8988T (cell line): ENCODE measurements around the gene CLEC4E.
"Not testable (repeated sequence)": the region's sequence is repeated elsewhere in the genome, so short reads cannot be mapped to it uniquely, and the experiment has no call there.

ENCODE experiments used
- DNase-seq: peaks from one replicate; pipeline ENCODE4 v3.0.0; 2011

Gene CLEC4E, protein sequence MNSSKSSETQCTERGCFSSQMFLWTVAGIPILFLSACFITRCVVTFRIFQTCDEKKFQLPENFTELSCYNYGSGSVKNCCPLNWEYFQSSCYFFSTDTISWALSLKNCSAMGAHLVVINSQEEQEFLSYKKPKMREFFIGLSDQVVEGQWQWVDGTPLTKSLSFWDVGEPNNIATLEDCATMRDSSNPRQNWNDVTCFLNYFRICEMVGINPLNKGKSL

DNA sequence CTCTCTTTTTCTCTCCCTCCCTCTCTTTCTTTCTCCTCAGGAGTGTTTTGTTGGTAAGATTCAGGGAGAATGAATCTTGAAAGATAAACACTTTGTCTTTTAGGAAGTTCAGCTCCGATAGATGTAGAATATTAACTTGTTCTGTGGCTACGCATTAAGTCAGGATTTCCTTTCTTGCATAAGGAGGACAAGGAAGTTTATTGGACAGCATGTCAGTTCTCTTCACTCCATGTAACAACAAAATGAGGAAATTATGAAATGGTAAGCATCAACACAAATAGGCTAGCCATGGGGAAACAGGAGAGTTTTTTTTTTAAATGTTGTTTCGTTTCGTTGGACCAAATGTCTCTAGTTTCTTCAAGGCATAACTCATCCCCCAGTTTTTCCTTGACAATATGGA is at the start of gene CLEC4E:
Gene CLEC4E, minus strand, starts transcription at position 75 of the 400 bp plus-strand sequence. CDS start 108 bp downstream, outside the sequence.
- DNase-seq: not testable (repeated sequence)

DNA sequence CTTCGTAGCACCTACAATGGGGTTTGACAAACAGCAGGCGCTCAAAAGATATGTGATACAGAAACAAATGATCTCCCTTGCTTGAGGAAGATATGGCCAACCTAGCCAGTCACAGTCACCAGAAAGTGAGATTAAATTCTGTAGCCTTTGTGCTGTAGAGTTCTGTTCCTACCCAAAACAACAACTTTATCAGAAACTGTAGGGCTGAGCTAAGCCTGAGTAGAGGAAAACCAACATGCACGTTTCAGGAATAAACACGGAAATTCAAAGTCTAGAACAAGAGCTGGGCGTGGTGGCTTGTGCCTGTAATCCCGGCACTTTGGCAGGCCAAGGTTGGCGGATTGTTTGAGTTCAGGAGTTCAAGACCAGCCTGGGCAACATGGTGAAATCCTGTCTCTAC is 49.0 kb upstream of the CLEC4E start:
- DNase-seq: no peak

DNA sequence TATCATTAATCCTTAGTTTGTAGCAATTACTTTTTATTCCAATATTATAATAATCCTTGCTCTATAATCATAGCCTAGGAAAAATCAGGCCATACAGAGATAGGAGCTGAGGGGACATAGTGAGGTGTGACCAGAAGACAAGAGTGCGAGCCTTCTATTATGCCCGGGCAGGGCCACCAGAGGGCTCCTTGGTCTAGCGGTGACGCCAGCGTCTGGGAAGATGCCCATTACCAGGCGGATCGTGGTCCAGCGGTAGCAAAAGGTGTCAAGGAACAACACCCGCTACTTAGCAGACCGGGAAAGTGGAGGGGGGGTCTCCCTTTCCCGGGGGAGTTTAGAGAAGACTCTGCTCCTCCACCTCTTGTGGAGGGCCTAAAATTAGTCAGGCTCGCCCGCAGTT is 43.8 kb upstream of the CLEC4E start:
- DNase-seq: not testable (repeated sequence)

DNA sequence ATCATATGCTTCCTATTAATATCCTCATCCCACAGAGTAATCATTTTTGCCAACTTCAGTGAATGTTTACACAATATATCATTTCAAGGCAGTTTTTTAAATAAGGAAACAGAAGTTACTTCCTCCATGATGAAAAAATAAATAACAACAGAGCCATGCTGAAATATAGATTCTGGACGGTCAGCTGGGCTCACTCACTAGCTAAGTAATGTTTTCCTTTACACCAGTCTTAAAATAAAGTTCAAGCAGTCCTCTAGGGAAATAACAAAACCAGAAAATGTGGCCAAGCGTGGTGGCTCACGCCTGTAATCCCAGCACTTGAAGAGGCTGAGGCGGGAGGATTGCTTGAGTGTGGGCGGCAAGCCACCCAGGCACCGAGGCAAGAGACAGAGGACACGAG is 43.3 kb upstream of the CLEC4E start:
- DNase-seq: no peak

DNA sequence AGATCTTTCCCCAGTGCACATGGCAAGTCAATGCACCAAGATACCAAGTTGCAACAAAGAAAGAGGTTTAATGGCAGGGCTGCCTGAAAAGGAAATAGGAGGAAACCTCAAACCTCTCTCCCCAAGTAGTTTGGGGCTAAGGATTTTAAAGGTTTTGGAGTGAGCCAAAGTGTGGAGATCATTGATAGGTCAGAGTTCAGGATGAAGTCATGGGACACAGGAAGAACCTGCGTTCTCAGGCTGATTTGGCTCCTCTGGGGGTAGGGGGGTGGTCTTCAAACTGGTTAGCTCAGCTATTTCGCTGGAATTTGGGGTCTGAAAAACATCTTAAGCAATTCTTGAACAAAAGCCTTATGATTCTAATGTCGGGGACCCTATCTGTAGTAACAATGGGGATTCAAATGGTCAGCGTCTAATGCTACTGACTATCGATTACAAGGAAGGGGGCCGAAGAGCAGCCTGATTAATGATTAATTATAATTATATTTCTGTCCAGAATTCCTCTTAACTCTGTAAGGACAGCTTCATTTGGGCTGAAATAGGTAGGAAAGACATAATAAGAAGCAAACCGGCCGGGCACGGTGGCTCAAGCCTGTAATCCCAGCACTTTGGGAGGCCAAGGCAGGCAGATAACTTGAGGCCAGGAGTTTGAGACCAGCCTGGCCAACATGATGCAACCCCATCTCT is 40.5 kb upstream of the CLEC4E start:
- no peak for DNase-seq

DNA sequence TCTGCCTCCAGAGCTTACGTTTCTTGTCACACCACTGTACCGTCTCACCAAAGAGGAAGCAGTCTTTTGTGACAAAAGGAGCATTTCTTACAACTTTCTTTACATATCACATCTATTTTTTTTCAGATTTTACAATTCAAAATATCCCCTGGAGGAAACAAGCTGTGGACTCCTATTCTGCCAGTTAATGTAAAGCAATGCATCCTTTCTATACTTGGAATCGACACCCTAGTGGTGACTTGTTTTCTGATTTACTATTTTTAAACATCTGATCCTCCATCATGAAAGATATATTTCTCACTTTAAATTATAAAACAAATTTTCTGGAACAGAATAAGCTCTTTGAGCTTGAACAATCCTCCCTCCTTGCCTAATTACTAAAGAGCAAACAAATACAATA is 37.2 kb upstream of the CLEC4E start:
- DNase-seq: no peak

DNA sequence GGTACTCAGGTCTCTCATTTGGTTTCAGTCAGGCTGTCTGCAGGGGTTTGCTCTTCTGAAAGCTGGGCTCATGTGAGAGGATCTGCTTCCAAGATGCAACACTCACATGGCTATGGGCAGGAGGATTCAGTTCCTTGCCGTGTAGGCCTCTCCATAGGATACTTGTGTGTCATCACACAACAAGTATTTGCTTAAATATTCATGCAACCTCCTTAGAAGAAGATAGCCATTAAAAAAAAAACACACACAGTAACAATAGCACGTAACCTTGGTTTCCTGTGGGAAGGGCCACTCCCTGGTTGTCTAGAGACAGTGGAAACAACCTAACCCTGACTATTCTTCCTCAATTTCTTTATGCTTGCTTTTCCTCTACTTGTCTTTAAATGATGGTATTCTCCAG is 31.8 kb upstream of the CLEC4E start:
- DNase-seq: no peak

DNA sequence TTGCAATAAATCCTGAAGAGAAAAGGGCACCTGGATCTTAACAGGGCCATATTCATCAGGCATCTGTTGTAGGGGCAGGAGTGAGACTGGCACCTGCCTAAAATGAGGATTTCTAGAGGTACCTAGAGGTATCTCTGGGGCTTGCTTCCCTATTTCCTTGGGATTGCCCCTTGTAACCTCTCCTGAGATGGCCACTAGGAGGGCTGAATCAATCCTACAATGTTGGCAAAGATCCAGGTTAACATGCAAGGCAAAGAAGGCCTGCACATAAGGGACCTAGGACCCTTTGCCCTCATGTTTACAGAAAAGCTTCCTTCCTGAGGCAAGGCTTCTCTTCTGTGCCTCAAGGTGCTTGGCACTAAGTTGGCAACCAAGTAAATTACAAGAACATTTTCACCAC is 25.8 kb upstream of the CLEC4E start:
- no peak for DNase-seq

DNA sequence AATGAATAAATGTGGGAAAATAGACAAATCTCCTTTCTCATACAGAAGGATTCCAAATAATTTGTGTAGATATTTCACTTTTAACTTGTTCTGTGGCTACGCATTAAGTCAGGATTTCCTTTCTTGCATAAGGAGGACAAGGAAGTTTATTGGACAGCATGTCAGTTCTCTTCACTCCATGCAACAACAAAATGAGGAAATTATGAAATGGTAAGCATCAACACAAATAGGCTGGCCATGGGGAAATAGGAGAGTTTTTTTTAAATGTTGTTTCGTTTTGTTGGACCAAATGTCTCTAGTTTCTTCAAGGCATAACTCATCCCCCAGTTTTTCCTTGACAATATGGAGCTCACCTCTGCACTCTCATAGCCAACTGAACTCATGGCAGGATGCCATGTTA is 25.3 kb upstream of the CLEC4E start:
- not testable (repeated sequence) for DNase-seq

DNA sequence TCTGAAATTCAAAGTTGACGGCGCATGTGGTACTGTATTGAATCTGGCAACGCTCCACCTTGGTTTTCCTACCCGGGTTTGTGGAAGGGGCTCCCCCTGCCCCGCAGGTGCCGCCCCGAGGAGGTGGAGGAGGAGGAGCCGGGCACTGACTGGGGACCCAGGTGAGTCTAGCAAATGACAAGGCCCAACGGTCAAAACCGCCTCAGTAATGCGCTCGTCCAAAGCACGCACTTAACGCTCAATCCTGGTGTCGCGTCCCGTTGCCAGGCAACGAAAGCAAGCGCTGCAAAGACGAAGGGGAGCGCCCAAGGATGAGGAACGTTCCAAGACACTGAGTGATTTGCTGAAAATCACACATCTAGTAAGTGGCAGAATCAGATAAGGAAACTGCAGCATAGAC is 24.0 kb upstream of the CLEC4E start:
- no peak for DNase-seq

DNA sequence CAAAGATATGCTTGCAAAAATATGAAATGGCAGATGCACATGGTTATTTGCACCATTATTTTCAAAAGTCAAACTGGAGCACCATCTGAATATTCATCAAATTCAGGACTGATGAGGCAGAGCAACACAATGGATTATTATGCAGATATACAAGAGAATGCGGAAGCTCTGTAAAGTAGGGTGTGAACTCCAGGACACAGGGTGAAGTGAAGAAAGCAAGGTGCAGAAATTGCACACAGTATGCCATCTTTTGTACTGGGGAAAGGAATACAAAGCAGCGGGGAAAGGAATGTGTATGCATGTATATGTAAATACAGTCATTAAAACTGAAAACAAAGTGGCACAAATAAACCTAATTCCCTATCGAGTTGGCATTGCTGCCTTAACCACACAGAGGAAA is 22.7 kb upstream of the CLEC4E start:
- DNase-seq: no peak

DNA sequence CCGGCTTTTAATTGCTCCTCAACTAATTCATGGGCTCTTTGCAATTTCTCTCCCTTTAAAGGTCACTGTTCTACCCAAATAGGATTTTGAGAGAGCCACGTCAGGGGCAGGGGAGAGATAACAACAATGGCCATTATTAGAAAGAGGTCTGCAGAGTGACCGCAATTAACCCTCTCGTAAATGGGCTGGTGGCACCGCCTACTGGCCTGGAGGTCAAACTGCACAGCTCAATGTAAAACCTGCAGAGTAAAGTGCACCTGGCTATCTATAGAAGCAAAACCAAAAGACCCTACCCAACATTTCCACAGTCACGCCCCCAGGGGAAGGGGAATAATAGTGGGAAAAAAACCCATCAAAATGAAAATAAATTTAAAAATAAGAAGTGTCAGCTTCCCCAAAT is 21.6 kb upstream of the CLEC4E start:
- DNase-seq: no peak

DNA sequence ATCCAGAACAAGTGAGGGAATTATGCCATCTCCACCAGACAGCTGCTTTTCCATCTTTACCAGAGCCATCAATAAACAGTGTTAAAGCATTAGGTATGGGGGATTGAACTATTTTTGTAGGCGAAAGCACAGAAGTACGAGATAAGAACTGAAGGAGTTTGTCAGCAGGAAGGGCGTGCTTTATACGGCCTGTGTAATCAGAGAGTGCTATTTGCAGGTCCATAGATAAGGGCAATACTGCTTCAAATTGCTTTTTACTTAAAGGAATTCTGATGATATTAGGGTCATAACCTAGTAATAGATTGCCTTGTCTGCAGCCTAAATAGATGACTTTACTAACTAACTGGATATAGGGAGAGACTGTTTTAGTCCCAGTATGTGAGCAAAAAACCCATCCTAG is 20.3 kb upstream of the CLEC4E start:
- no peak for DNase-seq

DNA sequence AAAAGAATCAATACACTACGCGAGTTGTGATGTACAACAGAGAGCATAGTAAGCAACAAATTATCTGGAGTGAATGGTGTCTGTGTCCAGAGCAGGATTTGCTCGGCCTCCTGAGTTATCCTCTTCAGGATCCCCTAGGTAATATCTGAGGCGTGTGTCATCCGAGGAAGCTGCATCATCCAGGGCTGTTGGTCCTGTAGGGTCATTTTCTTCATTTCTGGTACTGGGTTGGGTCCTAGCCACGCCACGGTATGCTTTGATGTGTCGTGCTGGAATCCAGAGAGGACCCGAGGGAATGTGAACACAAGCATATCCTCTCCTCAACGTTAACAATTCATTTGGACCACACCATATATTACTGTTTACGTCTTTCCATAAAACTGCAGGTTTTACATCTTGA is 19.0 kb upstream of the CLEC4E start:
- DNase-seq: no peak

DNA sequence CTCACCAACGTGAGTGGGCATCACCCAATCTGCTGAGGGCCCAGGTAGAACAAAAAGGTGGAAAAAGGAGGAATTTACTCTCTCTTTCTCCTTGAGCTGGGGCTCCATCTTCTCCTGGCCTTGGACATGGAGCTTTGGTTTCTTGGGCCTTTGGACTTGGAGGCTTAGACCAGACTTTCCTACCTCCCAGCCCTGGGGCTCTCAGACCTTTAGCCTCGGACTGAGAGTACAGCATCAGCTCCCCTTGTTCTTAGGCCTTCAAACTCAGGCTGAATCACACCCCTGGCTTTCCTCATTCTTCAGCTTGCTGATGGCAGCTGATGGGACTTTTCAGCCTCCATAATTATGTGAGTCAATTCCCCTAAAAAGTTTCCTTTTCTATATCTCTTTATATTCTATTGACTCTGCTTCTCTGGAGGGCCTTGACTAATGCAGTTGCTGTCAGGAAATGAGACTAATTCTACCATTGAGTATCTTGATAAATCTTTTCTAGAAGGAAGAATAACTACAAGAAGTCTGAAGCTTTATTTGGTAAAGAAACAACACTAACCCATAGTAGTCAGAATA is 15.9 kb upstream of the CLEC4E start:
- no peak for DNase-seq

DNA sequence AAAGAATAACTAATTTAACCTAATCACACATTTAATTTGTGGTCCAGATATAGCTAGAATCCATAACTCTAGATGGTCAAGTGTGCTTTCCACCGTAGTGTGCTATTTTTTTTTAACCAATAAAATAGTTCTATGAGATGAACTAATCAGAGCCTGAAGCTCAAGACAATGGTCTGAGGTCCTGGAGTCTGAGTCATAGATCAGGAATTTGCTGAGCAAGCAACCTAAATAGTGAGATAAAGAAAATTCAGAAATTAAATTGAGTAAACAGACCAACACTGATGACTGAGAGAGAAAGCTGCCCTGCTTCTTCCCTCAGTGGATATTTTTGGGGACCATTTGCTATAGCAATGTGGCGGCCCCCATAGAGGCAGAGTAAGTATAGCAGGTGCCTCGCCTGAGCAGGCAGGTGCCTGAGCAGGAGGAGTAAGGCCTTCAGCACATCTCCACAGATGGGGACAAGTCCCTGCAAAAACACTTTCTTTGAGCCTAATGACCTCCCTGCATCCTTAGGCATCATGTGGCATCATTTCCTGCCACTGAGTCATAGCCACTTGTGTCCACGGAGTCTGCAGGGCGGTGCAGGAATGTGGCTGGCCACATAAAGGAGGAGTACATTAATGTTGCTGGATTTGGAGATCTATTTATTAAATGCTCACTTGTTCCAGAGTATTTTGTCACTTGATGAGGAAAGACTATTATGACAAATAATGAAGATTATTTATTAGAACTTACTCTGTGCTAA is 13.9 kb upstream of the CLEC4E start:
- DNase-seq: no peak

DNA sequence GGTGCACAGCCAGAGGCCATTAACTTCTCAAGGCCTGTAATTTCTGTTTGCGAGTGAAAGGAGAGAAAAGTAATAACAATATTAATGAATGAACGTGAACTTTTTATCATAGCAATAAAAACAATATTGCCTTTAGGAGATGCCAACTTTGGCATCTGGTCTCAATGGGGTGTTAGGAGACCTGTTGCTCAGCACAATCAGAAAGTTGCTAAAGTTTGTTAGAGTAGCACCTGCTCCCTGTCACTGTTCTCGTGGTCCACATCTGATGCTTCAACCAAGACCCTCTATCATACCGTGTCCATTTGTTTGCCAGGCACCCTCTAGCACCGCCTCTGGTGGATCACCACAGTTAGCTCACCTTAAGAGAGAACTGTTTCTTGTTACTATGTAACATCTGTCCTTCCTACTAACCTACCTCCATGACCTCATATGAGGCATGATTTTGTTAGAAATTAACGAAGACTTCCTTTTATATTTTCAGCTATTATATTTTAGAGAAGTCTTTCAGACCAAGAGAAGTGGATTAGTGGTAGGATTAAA is 12.5 kb upstream of the CLEC4E start:
- no peak for DNase-seq

DNA sequence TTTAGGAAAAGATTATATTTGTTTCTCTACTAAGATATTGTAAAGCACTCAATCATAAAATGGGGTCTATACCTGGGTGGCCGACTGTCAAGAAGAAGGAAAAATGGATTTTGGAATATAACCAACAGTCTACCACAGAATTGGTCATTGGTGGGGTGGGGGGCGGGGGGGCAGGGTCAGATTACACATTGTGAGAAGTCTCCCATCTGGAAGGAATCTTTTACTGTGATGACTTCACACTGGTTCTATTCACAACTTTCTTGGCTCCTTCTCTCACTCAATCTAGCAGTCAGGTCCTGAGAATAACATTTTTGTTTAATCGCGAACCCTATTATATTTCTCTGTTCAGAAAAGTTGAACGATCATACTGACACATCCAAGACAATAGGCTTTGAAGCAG is 8.7 kb upstream of the CLEC4E start:
- DNase-seq: no peak

DNA sequence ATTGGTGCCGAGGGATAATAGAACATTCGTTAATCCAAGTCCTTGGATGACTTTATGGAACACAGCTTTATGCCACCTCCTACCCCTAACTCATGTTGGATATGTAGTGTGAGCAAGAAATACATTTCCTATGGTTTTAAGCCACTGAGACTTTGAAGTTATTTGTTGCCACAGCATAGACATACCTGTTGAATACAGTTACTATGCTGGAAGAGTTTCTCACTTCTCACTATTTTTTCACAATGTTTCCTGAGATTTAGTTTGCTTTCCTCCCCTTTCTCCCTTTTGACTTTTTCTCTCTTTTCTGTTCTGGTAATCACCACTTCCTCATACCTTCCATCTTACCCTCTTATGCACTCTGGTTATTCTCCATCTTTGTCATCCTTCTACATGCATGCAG is 7.5 kb upstream of the CLEC4E start:
- no peak for DNase-seq

DNA sequence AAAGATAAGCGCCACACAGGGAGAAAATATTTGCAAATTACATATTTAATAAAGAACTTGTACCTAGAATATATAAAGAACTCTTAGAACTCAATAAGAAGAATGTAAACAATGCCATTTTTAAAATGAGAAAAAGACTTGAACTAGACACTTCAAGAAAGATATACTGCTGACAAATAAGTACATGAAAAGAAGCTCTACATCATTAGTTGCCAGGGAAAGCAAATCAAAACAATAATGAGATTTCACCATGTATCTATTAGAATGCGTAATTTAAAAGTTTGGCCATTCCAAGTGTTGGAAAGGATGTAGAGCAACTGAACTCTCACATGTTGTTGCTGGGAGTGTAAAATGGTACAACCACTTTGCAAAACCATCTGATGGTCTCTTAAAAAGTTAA is 6.9 kb upstream of the CLEC4E start:
- no peak for DNase-seq

DNA sequence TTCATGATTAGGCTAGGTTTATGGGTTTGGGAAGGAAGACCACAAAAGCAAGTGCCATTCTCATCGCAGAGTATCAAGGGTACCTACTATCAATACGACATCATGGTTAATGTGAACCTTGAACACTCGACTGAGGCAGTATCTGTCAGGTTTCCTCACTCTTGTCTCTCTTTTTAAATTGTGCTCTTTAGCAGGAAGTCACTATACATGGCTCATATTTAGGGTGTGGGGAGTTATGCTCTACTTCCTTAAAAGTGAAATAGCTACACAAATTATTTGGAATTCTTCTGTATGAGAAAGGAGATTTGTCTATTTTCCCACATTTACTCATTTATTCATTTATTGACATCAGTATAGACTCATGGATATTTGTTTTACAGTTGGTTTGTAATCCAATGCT is 5.9 kb upstream of the CLEC4E start:
- DNase-seq: no peak

DNA sequence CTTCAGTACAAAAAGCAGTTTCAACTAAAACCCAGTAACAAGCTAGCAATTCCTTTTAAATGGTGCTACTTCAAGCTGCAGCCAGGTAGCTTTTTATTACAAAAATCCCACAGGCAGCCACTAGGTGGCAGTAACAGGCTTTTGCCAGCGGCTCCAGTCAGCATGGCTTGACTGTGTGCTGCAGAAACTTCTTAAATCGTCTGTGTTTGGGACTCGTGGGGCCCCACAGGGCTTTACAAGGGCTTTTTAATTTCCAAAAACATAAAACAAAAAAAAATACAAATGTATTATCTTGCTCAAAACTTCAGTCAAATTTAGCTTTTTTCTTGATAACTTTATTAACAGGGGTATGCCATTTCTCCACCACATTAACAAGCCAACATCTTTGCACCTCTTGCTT is 3.6 kb upstream of the CLEC4E start:
- DNase-seq: no peak

DNA sequence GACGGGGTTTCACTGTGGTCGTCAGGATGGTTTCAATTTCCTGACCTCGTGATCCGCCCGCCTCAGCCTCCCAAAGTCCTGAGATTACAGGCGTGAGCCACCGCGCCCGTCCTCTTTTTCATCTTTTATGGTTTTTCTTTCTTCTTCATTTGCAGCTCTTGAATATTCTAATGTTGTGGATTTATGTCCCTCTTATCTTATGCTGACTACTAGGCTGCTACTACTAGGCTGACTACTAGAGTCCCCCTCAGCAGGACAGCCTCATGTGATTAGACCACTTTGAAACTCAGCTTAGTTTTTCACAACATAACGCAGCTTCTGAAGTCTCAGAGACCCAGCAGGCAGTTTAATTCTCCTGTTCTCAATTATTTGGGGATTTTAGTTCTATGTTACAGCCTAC is 857 bp upstream of the CLEC4E start:
- DNase-seq: no peak

DNA sequence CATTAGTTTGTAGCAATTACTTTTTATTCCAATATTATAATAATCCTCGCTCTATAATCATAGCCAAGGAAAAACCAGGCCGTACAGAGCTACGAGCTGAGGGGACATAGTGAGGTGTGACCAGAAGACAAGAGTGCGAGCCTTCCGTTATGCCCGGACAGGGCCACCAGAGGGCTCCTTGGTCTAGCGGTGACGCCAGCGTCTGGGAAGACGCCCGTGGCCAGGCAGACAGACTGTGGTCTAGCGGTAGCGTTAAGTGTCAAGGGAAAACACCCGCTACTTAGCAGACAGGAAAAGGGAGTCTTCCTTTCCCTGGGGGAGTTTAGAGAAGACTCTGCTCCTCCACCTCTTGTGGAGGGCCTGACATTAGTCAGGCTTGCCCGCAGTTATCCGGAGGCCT is 2.9 kb downstream of the CLEC4E start:
- not testable (repeated sequence) for DNase-seq
